ENCODE results near the gene ARHGAP20. TPM values are rescaled to one million over a fixed set of nuclear protein-coding genes. Genes with fewer than 3 reads are reported as not detected.

ARHGAP20 gene
- total RNA-seq, 2 experiments from 2014 or later, result not detected

DNA sequence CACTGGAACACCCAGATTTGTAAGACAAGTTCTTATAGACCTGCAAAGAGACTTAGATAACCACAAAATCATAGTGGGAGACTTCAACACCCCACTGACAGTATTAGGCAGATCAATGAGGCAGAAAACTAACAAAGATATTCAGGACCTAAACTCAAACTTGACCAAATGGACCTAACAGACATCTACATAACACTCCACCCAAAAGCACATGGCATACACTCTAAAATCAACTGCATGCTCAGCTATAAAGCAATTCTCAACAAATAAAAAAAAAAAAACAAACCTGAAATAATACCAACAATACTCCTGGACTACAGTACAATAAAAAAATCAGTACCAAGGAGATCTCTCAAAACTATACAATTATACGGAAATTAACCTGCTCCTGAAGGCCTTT lies 167.5 kb downstream of the ARHGAP20 start:
- intact Hi-C loops (cut with micrococcal nuclease; ENCODE audit: unreplicated experiment), result no loop called here
- TF ChIP-seq CTCF (conservative IDR thresholded peaks at IDR 0.05; ENCODE audit: low read length), result no peak
- TF ChIP-seq EZH2phosphoT487 (IDR thresholded peaks at IDR 0.05; ENCODE audit: borderline replicate concordance, low read depth, low read length), result no peak
- CTCF ChIA-PET (ENCODE audit: unreplicated experiment), result no interaction called here
- H3K27ac ChIP-seq (ENCODE audit: low read depth, low read length, poor library complexity, severe bottlenecking), result no peak overlapping the region
- H3K4me1 ChIP-seq (ENCODE audit: insufficient read depth, low read length, poor library complexity, severe bottlenecking), result no peaks in the 10 kb centered on the region
- H3K36me3 ChIP-seq (ENCODE audit: insufficient read depth, low read length), result no peaks in the 10 kb centered on the region
- no peaks in the 10 kb centered on the region for H3K9me3 ChIP-seq (ENCODE audit: low read length)
- no TSS peak for BruUV-seq (replicated peaks)
- H3K4me3 ChIP-seq (ENCODE audit: low read depth, low read length, poor library complexity, severe bottlenecking), result no peak overlapping the region
- no peaks in the 10 kb centered on the region for H3K79me2 ChIP-seq (ENCODE audit: insufficient read depth, low read depth, low read length)
- POLR2A ChIA-PET, result no interaction called here
- no peaks in the 10 kb centered on the region for H3K9me2 ChIP-seq (ENCODE audit: insufficient read depth, low read length)
- DNase-seq (ENCODE audit: low spot score), result no peak
- no peak overlapping the region for H2AFZ ChIP-seq (ENCODE audit: low read length)
- no peaks in the 10 kb centered on the region for H4K20me1 ChIP-seq (ENCODE audit: insufficient read depth, low read length)
- no peak overlapping the region for H3K4me2 ChIP-seq (ENCODE audit: low read length)

DNA sequence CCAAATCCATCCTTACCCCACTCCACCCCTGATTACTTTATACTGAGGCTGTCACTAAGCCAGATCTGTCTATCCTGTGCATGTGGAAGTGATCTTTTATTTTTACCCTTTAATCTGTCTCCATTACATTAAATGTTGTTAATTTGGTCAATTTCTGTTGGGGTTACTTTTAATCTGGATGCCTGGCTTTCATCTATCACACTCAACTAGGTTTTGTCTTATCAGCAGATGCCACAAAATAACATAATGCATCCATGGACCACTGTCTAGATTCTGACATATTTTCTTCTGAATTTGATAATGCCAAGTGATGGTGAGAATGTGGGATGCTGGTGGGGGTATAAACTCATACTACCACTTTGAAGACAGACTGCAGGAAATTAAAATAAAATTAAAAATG lies 174.1 kb downstream of the ARHGAP20 start:
- no peaks in the 10 kb centered on the region for H3K79me2 ChIP-seq (ENCODE audit: insufficient read depth, low read depth, low read length)
- POLR2A ChIA-PET, result no interaction called here
- TF ChIP-seq EZH2phosphoT487 (IDR thresholded peaks at IDR 0.05; ENCODE audit: borderline replicate concordance, low read depth, low read length) (no peak), CTCF (conservative IDR thresholded peaks at IDR 0.05; ENCODE audit: low read length) (no peak)
- no peak overlapping the region for H3K27ac ChIP-seq (ENCODE audit: low read depth, low read length, poor library complexity, severe bottlenecking)
- no peaks in the 10 kb centered on the region for H3K4me1 ChIP-seq (ENCODE audit: insufficient read depth, low read length, poor library complexity, severe bottlenecking)
- intact Hi-C loops (cut with micrococcal nuclease; ENCODE audit: unreplicated experiment), result no loop called here
- H4K20me1 ChIP-seq (ENCODE audit: insufficient read depth, low read length), result no peaks in the 10 kb centered on the region
- CTCF ChIA-PET (ENCODE audit: unreplicated experiment), result no interaction called here
- H3K9me3 ChIP-seq (ENCODE audit: low read length), result no peaks in the 10 kb centered on the region; the same call in 1 of the 2 replicates
- no peaks in the 10 kb centered on the region for H3K36me3 ChIP-seq (ENCODE audit: insufficient read depth, low read length)
- no TSS peak for BruUV-seq (replicated peaks)
- no peak for DNase-seq (ENCODE audit: low spot score)
- no peak overlapping the region for H3K4me3 ChIP-seq (ENCODE audit: low read depth, low read length, poor library complexity, severe bottlenecking)
- H2AFZ ChIP-seq (ENCODE audit: low read length), result no peak overlapping the region
- no peak overlapping the region for H3K4me2 ChIP-seq (ENCODE audit: low read length)
- no peaks in the 10 kb centered on the region for H3K9me2 ChIP-seq (ENCODE audit: insufficient read depth, low read length)

DNA sequence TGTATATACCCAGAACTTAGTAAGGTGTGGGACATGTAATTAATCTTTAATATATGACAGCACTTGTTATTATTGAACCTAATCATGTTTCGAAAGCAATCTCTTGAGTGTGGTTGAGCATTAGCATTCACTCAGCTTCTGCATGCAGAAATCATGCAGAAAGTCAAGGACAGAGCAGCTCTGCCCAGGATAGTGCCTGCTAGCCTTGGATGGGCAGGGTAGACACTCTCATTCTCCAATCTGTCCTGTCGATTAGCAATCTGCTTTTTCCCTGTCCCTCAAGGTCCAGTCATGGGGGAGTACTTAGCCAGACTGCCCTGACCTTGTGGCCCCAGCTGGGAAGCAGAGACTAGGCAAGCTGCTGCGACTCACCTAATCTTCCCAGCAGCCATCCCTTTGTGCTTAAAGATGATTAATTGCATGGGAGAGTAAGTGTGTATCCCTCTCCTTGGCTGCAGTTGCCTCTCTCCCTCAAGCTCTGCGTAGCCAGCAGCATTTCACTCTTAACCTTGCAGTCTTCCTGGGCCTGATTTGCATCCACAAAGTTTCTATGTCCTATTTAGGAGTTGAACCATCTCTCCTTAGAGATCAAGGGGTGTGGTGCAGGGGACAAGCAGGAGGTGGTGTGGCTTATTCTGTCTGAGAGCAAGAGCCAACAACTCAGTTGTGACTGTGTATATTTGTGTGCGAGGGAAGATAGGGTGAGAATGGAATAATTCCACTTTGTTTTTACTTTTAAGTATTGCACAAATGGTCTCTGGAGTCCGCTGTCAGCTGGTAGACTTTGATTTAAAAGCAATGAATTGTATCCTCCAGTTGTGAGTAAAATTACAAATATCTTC lies 181.1 kb downstream of the ARHGAP20 start:
- no peak overlapping the region for H2AFZ ChIP-seq (ENCODE audit: low read length)
- H3K9me2 ChIP-seq (ENCODE audit: insufficient read depth, low read length), result no peaks in the 10 kb centered on the region
- no peak for DNase-seq (ENCODE audit: low spot score)
- H4K20me1 ChIP-seq (ENCODE audit: insufficient read depth, low read length), result no peaks in the 10 kb centered on the region
- H3K9me3 ChIP-seq (ENCODE audit: low read length), result no peaks in the 10 kb centered on the region; the same call in 1 of the 2 replicates
- TF ChIP-seq EZH2phosphoT487 (IDR thresholded peaks at IDR 0.05; ENCODE audit: borderline replicate concordance, low read depth, low read length) (no peak), CTCF (conservative IDR thresholded peaks at IDR 0.05; ENCODE audit: low read length) (no peak)
- ChIA-PET POLR2A (no interaction called here), CTCF (ENCODE audit: unreplicated experiment) (no interaction called here)
- BruUV-seq (replicated peaks), result no TSS peak
- no peak overlapping the region for H3K4me3 ChIP-seq (ENCODE audit: low read depth, low read length, poor library complexity, severe bottlenecking)
- H3K4me1 ChIP-seq (ENCODE audit: insufficient read depth, low read length, poor library complexity, severe bottlenecking), result no peaks in the 10 kb centered on the region
- no peaks in the 10 kb centered on the region for H3K79me2 ChIP-seq (ENCODE audit: insufficient read depth, low read depth, low read length)
- no peaks in the 10 kb centered on the region for H3K36me3 ChIP-seq (ENCODE audit: insufficient read depth, low read length)
- intact Hi-C loops (cut with micrococcal nuclease; ENCODE audit: unreplicated experiment), result no loop called here
- no peak overlapping the region for H3K4me2 ChIP-seq (ENCODE audit: low read length)
- H3K27ac ChIP-seq (ENCODE audit: low read depth, low read length, poor library complexity, severe bottlenecking), result no peak overlapping the region
